Eye (tissue), 1 donor: Measurements from ENCODE around the gene NDST1.

Experiments
- DNase-seq: peaks from one replicate; pipeline ENCODE4 v3.0.0-alpha.2; 2015

NDST1 gene

GRCh38 chr5:150550286-150550685, 42.4 kb downstream of the NDST1 start:
- no peak for DNase-seq

DNA sequence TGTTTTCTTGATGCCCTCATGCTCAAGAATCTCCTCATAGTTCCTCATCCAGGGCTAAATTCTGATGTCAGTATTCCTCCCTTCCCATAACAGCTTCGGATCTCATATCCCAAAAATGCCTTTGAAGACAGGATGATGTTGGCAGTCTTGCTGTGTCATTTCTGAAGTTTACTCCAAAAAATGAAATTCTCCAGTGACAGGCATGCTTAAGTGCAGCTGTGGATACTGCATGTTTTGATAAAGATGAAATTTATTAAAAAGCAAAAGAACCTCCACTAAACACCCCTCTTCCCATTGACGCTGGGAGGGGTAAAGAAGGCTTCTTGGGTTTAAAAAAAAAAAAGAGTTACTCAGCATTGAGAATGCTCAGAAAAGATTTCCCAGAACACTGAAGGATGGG, 43.1 kb downstream of the NDST1 start:
- DNase-seq: no peak

- DNase-seq: no peak
Observed at GRCh38 chr5:150553402-150553801, 45.5 kb downstream of the NDST1 start.

DNA sequence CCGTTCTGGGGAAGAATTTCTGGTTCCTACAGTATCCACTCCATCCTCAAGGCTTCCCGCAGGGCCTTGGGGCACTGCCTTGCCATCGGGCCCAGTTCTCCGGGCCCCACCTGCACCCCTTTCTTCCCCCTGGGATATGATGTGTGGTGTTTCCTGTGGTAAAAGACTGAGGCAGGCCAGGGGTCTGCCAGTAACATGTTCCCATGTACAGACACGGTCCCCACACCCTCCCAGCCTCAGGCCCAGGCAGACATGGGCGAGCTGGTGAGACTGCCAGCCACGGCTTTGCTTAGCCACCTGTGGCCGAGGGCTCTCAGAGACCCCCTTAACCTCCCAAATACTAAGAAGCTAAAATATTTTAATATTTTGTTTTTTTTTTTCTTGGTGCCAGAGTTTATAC, 46.0 kb downstream of the NDST1 start:
- DNase-seq: no peak

GRCh38 chr5:150554857-150555256, 46.9 kb downstream of the NDST1 start:
- no peak for DNase-seq

- no peak for DNase-seq
Observed at GRCh38 chr5:150556106-150556505, 48.2 kb downstream of the NDST1 start.

DNA sequence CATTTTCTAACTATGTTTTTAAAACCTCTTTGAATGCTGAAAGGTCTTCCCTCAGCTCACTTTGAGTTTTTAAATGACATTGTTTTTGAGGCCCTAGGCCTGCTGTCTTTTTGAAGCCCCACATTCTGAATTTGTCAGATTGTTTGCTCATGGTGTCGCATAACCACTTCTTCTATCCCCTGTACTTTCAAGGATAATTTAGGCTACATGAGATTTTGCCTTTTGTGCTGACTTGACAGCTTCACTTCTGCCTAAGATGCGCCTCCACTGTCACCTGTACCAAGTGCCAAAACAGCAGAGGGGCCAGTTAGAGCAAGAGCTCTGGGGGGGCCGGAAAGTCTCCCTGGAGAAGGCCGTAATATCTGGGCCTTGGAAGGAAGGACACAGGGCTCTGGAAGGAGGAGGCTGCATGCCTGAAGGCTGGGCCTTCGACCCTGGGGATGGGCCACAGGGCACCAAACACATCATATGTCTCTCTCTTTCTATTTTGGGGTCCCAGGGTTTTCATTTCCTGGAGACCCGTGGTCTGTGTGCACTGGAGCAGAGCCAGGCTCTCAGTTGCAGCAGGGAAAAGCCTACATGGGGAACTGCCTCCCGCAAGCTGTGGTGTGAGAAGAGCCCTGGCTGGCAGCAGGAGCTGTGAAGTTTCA, 49.1 kb downstream of the NDST1 start:
- DNase-seq: no peak

- no peak for DNase-seq
Observed at GRCh38 chr5:150557509-150557872, 49.6 kb downstream of the NDST1 start.

GRCh38 chr5:150558088-150558621, 50.2 kb downstream of the NDST1 start:
- DNase-seq: no peak

DNA sequence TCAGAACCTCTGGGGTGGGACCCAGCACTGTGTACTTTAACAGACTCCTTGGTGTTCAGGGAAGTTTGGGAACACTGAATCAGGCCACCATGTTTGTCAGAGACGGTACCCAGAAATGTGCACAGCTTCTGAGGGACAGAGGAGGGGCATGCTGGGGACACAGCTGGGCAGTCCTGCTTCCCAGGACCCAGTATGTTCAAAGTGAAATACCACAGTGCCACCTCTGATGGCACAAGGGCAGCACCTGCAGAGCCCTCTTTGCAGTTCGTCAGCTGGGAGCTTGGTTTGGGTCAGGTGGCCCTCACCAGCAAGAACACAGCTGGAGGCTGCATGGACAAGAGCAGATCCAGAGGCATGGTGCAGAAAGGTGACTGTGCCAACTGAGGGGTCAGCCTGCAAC, 51.2 kb downstream of the NDST1 start:
- no peak for DNase-seq

- DNase-seq: no peak
Observed at GRCh38 chr5:150559701-150560100, 51.8 kb downstream of the NDST1 start.

DNA sequence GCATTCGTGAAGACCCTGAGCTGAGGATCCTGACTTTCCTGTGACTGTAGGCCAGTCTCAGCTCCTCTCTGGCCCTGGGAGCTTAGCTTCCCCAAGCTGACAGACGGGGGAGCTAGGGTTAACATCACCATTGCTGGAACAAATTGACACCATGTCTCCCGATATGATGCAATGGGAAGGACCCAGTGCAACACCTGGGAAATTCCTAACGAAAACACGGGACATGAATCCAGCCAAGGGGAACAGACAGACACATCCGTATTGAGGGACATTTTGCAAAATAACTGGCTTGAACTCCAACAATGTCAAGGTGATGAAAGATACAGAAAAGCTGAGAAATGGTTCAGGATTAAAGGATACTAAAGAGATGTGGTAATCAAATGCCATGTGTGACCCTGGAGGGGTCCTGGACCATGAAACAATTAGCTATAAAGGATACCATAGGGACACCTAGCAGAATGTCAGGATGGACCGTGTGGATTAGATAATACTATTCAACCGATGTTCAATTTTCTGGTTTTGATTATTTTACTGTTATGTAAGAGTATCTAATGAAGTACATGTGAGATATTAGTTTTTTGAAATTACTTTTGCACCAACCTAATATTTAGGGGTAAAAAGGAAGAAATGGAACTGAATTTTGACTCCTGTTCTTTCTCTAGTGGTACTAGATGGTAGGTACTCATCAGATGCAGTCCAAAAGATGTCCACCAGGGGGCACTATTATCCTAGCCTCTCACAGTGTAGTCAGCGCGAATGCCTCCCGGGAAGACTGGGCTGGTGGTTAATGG, 52.7 kb downstream of the NDST1 start:
- peak; percentile 98 for DNase-seq

DNA sequence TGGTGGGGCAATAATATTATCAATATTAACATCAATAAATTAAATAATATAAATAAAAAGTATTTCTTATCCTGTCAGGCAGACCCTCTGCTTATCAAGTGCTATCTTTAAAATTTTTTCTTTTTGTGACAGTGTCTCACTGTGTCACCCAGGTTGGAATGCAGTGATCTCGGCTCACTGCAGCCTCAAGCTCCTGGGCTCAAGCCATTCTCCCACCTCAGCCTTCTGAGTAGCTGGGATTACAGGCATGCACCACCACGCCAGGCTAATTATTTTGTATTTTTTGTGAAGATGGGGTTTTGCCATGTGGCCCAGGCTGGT, 53.2 kb downstream of the NDST1 start:
- no peak for DNase-seq

DNA sequence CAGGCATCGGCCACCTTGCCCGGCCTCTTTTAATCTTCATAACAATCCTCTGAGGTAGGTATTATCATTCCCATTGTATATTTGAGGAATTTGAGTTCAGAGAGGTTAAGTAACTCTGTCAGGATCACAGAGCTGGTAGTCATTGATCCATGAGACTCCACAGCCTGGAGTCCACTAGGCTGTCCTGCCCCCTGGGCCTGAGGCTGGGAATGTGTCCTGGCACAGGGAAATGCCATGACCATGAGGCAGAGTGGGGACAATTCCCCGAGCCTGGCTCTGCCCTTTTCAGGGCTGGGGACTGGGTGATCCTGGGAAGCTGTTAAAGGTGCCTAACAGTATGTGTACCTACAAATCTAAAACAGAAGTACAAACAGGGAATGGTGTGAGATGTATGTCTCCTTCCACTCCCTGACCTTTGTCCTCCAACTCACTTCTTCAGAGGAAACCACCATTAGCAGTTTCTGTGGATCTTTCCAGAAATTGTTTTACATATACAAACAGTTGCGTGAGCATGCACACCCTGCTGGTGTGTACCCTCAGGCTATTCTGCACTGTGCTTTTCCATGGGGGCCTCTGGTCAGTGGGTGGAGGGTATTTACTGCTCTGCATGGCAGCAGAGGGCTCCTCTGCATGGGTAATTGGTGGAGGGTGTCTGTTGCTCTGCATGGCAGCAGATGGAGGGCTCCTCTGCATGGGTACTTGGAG, 53.8 kb downstream of the NDST1 start:
- DNase-seq: no peak

DNA sequence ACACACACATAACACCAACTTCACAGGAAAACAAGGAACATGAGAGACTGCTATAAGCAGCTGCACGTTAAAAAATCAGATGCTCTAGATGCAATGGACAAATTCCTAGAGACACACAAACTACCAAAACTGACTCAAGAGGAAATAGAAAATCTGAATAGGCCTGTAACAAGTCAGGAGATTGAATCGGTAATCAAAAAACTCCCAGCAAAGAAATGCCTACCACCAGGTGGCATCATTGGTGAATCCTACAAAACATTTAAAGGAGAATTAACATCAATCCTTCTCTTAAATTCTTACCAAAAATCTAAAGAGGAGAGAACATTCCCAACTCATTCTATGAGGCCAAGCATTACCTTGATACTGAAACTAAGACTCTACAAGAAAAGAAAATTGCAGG, 54.9 kb downstream of the NDST1 start:
- peak; percentile 49 for DNase-seq

GRCh38 chr5:150565868-150566267, 57.9 kb downstream of the NDST1 start:
- DNase-seq: no peak

DNA sequence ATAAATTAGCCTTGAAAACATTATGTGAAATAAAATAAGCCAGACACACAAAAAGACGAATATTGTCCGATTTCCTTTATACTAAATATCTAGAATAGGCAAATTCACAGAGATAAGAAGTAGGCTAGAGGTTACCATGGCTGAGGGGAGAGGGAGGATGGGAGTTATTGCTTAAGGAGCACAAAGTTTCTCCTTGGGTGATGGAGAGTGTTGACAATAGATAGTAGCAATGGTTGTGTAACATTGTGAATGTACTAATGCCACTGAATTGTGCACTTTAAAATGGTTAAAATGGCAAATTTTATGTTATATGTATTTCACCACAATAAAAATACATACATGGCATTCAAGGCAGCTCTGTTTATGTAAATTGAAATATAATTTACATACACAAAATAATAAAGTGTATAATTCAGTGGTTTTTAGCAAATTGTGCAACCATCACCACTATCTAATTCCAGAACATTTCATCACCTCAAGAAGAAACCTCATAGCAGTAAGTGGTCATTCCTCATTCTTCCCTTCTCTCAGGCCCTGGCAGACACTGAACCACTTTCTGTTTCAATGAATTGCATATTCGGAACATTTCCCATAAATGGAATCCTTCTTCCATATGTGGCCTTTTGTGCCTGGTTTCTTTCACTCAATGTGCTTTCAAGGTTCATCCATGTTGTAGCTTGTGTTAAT, 59.2 kb downstream of the NDST1 start:
- no peak for DNase-seq

GRCh38 chr5:150568663-150569062, 60.7 kb downstream of the NDST1 start:
- DNase-seq: no peak

DNA sequence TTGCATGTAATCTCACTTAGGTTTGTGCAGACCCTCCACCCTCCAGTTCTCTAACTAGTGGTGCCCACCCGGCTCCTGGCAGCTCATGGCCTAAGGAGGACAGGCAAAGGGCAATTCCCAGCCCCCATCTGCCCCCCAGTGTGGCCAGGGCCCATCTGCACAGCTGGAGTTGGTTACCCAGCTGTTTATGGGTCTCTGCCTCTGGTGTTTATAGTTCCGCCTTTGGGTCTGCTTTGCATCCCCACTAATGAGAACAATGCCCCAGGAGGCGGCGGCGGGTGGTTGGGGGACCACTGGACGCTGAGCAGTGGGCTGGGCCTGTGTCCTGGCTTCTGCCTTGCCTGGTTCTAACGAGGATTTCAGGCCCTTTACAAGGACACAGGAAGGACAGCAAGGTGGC, 62.4 kb downstream of the NDST1 start:
- DNase-seq: no peak

DNA sequence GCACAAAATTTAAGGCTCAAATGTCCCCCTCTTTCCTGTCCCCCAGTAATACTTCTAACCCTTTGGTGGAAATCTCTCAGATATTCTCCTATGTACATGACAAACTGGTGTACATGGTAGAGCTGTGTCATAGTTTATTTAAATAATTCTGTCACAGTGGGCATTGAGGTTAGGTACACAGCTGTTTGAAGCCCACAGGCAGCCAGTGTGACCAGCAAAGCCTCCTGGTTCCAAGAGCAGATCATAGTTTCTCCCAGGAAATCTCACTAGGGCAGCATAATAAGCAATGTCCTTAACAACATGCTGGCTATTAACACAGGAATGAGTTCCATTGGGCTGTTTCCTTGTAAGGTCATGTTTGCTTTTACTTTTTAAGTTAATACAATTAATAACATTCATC, 63.9 kb downstream of the NDST1 start:
- DNase-seq: no peak

DNA sequence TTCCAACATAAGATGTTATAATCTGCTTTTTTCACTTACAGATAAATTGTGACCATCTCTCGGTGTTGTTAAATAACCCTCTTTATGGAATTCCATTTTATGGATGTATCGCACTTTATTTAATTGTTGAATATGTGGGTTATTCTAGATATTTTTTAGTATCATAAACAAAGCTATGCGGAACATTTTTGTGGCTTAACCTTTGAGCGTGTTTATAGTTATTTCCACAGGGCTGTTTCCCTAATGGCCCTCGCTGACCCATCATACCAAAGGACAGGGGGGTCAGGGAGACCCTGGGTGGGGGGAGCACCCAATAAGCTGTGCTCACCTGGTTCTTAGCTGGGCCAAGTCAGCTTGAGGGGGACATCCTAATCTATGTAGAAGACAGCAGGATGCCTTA, 65.3 kb downstream of the NDST1 start:
- no peak for DNase-seq

GRCh38 chr5:150573867-150574817, 66.2 kb downstream of the NDST1 start:
- DNase-seq: no peak
